RCC 7860 (cell line): ENCODE measurements around the gene CALD1.

Source experiments
- DNase-seq: peaks from one replicate; pipeline ENCODE4 v3.0.0-alpha.2; 2015; ENCODE audit warnings: low spot score
- FAIRE-seq: peaks from 2 replicates; lab custom pipeline; 2012; peaks lifted over from hg19 to GRCh38; lab: Jason Lieb, UNC

The CALD1 gene

DNA sequence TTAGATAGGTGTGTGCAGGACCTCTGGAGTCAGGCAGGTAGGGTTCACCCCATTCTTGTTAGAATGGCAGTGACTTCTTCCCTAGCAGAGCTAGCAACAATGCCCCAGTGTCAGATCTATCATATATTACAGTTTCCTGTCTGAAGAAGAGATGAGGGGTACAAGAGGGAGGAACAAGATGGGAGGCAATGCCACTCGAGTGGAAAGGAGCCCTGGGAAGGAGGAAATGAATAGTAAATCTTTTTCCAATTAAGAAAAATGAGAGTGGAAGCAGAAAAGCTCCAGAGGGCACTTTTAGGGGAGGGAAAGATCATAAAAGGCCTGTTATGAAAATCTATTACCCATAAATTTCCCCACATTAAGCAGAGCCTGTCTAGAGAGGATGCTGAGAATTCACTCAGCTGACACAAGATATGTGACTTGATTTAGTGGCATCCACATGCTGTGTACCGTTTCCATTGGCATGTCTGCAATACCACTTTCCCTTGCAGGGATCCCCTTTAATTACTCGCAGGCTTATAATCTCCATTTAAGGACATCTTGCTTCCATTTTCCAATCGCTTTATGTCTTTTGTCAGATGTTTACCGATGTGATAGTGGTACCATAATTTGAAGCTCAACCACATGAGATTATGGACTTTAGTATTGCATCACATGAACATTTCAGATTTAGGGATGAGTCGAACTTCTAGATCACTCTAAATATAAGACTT is 136.9 kb downstream of the CALD1 start:
- DNase-seq = no peak
- no peak for FAIRE-seq

DNA sequence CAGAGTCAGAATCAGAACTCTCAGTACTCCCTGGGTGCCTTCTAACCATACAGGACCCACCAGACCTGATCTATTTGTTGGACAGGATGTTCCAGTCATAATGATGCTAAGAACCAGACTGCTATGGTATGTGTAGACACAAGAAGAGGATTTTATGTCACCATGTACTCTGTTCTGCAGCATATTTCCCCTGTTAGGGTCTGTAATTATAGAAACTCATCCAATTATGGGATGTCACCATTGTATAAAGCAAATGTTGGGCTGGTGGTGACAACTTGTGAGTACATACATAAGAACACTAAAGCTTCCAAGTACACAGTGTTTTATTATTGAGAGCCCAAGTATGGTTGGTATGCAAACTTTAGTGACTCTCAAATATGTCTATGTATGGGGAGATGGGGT is 139.8 kb downstream of the CALD1 start:
- no peak for FAIRE-seq
- no peak for DNase-seq

- DNase-seq = no peak
- peak; percentile 40 for FAIRE-seq
Measured at GRCh38 chr7:134920026-134920753, 140.8 kb downstream of the CALD1 start.

- DNase-seq = no peak
- FAIRE-seq = no peak
Measured at GRCh38 chr7:134922720-134923704, 143.6 kb downstream of the CALD1 start.

DNA sequence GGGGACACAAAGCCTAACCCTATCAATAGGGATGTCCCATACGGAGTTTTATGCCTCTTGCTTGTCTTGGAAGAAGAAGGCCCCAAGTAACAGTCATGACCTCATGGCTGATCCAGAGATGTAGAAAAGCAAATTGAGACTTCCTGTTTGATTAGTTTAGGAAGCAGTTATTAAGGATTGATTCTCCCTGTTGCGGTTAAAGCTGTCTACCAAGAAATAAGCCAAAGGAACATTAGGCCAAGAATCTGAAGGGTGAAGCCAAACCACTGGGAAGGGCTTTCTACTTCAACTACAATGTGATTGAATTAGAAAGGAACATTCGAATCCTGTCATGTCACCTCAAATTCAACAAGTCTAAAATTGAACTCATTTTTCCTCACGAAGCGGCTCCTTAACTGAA is 146.3 kb downstream of the CALD1 start:
- FAIRE-seq (no peak), DNase-seq (no peak)

DNA sequence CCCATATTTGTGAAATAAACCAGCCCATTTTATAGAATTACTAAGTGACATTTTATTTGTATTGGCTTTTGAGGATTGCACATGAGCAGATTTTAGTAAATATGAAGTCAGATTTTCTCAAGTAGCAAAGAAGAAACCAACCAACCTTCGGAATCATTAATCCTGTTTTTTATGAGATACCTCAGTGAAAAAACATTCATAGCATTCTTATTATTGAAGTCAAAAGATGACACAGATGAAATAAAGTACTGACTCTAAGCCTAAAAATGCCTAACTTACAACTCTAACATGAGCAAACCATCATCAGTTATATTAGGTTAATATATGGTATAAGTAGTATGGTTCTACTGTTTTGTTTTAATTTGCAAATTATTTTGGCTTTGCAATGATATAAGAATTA is 147.0 kb downstream of the CALD1 start:
- no peak for DNase-seq
- no peak for FAIRE-seq

DNA sequence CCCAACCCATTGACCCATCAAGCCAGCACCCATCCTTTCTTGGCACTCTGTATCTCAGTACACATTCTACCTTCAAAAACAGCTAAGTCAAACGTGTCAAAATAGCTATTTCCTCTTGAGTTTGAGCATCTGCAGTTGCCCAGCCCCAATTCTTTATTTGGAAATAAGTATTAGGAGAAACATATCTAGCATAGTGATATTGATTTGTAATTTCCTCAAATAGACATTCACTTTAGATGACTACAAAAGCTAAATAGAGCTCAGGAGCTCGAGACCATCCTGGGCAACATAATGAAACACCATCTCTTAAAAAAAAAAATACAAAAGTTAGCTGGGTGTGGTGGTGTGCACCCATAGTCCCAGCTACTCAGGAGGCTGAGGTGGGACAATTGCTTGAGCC is 147.6 kb downstream of the CALD1 start:
- FAIRE-seq (no peak), DNase-seq (no peak)

DNA sequence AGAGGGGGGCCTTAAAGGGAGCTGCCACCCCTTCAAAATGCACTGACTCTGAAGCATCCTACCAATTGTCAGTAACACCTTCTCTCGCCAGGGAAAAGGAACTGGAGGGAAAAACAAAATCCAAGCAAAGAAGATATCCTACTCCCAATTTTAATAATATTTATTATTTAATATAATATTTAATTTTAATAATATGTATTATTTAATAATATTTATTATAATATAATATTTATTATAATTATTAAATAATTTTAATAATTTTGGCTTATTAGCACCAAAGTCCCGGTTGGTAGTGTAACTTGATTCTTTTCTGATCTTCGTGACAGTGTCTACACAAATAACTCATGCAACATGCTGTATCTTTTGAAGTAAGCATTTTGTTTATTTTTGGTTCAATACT is 148.3 kb downstream of the CALD1 start:
- peak; percentile 55 for FAIRE-seq
- no peak for DNase-seq

DNA sequence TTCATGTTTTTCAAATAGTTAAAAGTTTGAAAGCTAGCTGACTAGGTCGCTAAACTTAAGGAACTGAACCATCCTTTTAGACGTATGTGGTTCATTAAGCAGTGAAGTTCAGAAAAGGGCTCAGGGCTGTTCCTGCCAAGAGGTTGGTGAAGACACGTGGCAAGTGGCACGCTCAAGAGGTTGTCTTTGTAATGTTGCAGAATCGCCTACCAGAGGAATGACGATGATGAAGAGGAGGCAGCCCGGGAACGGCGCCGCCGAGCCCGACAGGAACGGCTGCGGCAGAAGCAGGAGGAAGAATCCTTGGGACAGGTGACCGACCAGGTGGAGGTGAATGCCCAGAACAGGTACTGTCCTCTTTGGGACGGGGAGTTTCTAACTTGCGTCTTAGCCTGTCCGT is 149.1 kb downstream of the CALD1 start:
- no peak for DNase-seq
- FAIRE-seq = no peak

DNA sequence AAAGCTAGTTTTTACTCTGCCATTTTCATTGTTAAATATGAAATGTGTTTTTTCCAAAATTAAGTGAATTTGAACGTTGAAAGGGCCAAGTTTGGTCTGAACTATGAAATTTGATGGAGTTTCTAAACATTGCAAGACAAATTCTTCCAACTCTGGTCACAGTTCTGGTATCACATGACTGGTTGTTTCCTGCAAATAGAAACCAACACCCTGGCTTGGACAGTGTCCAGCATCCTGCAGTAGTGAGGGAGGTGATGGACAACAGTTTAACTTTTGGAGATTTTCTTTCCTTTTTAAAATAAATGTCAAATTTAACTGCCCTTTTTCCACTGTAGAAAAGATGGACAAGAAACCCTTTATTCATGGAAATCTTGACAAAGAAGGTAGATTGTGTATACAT is 152.1 kb downstream of the CALD1 start:
- DNase-seq (no peak), FAIRE-seq (no peak)

DNA sequence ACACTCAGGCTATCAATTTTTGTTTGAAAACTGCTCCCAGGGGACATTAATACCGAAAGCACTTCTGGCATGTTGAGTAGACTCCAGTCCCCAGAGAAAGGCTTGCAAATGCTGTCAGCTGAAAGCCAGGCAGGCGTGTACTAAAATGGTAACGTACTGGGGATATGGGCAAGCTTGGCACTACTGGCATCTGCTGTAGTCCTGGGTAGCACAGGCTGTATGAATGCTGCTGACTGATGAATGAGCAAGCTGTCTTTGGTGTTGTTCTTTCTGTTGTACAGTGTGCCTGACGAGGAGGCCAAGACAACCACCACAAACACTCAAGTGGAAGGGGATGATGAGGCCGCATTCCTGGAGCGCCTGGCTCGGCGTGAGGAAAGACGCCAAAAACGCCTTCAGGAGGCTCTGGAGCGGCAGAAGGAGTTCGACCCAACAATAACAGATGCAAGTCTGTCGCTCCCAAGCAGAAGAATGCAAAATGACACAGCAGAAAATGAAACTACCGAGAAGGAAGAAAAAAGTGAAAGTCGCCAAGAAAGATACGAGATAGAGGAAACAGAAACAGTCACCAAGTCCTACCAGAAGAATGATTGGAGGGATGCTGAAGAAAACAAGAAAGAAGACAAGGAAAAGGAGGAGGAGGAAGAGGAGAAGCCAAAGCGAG is 153.4 kb downstream of the CALD1 start:
- FAIRE-seq = no peak
- DNase-seq = no peak

- no peak for DNase-seq
- FAIRE-seq = no peak
Measured at GRCh38 chr7:134933460-134934068, 154.1 kb downstream of the CALD1 start.

GRCh38 chr7:134935701-134936100 is 156.3 kb downstream of the CALD1 start:
- DNase-seq (no peak), FAIRE-seq (no peak)

DNA sequence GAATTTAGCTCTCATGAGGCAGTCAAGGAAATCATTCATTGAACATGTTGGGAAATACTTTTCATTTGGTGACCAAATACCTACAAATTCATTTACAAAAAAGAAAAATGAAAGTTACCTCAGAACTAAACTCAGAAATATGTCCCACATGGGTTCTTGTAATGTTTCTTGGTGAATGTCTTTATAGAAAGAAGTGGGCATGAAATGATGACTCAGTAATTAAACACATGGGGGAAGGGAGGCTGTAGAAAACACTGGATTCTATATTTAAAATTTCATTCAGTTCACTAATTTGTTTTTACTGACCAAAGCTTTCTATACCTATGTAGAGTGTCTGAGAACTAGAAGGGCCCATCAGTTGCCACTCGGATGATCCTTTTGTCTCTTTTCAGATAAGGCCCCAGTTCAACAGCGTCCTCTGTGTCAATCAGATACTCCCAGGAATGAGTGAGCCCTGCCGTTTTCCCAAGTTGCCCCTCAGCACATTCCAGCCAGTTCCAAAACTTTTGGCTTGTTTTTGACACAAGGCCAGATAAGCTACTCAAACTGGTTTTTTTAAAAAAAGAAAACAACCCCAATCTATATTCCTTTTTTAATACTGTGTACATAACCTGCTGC is 157.6 kb downstream of the CALD1 start:
- FAIRE-seq (no peak), DNase-seq (no peak)

DNA sequence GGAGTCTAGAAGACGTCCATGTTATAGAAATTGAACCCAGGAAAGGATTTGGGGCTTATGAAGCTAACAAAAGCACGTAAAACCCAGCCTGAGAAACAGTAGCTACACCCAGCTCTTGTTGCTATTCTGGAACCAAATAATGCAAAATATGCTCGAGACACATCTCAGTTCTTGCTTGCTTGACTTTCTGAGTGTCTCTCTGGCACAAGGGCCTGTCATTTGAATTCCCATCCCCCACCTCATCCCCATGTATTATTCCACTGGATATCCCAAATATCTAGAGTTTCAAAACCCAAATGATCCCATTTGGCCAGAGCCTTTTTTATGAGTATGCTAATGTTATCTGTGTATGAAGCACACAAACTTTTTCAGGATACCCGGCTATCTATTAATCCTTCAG is 158.7 kb downstream of the CALD1 start:
- no peak for DNase-seq
- no peak for FAIRE-seq

DNA sequence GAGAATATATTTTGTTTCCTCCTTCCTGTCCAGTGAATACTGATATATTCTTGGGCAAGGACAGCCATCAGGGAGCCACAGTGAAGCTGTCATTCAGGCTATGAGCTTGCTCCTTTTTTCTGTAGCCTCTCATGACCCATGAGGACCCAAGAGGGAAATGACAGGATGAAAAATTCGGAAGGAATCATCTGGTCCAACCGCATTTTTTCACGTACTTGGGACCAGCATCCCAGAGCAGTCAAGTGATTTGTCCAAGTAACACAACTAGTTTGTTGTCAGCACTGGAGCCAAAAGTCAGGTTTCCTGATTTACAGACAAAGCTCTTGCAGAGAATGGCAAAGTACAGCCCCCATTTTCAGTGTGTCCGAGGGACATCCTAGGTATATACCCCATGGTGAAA is 159.7 kb downstream of the CALD1 start:
- FAIRE-seq = no peak
- DNase-seq = no peak

- no peak for FAIRE-seq
- no peak for DNase-seq
Measured at GRCh38 chr7:134940729-134941128, 161.3 kb downstream of the CALD1 start.

DNA sequence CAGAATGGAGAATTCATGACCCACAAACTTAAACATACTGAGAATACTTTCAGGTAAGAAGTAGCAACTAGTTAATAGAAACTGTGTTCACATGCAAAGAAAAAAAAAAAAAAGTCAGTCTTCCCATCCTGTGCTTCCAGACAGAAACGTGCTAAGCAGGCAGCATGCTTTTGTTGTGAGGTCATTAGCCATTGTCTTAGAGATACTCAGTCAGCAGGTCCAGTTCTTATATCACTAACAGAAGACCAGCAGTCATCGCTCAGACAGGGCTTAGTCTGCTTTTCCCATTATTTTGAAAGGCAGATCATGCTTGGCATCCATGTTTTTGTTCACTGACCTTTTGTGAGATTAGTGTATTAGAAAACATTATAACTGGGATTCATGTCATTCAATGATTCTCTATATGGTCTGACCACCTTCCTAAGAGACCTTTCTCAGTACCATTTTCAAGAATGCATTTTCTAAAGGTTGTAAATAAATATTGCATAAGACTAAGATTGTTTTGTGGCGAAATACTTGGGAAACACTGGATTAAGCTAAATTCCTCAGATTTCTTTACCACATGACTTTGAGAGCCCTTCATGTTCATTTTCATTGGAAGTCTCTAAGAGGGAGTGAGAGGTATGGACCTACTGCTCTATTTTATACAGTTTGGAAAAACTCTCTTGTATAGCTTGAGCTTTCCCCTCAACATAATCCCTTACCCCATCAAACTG is 161.9 kb downstream of the CALD1 start:
- DNase-seq (peak; percentile 87), FAIRE-seq (peak; percentile 79)

GRCh38 chr7:134941952-134942351 is 162.5 kb downstream of the CALD1 start:
- no peak for FAIRE-seq
- no peak for DNase-seq
